Ishikawa (cell line): ENCODE measurements around the gene ACMSD.

Experiments used
- CEBPB ChIP-seq: IDR thresholded peaks from 2 replicates; pipeline ENCODE4 v1.6.1; 2012
- CREB1 ChIP-seq: IDR thresholded peaks from 2 replicates; pipeline ENCODE4 v1.6.1; 2012; ENCODE audit warnings: low read depth
- EGR1 ChIP-seq: IDR thresholded peaks from 2 replicates; pipeline ENCODE4 v1.6.1; 2012
- EP300 ChIP-seq: IDR thresholded peaks from 2 replicates; pipeline ENCODE4 v1.6.1; 2012; ENCODE audit warnings: borderline replicate concordance
- FOXM1 ChIP-seq: IDR thresholded peaks from 2 replicates; pipeline ENCODE4 v1.6.1; 2012; ENCODE audit warnings: low read depth, borderline replicate concordance
- MAX ChIP-seq: IDR thresholded peaks from 2 replicates; pipeline ENCODE4 v1.6.1; 2012
- NFIC ChIP-seq: IDR thresholded peaks from 2 replicates; pipeline ENCODE4 v1.6.1; 2012
- RAD21 ChIP-seq: IDR thresholded peaks from 2 replicates; pipeline ENCODE4 v1.6.1; 2012; ENCODE audit warnings: low read depth
- REST ChIP-seq: IDR thresholded peaks from 2 replicates; pipeline ENCODE4 v1.6.1; 2012; ENCODE audit warnings: low read depth, mild to moderate bottlenecking
- TAF1 ChIP-seq: IDR thresholded peaks from 2 replicates; pipeline ENCODE4 v1.6.1; 2012; ENCODE audit warnings: low read depth, mild to moderate bottlenecking
- TCF12 ChIP-seq: IDR thresholded peaks from 2 replicates; pipeline ENCODE4 v1.6.1; 2012; ENCODE audit warnings: low read depth
- TEAD4 ChIP-seq: IDR thresholded peaks from 2 replicates; pipeline ENCODE4 v1.6.1; 2012
- USF1 ChIP-seq: IDR thresholded peaks from 2 replicates; pipeline ENCODE4 v1.6.1; 2012
- YY1 ChIP-seq: IDR thresholded peaks from 2 replicates; pipeline ENCODE4 v1.6.1; 2012; ENCODE audit warnings: low read depth
- ZBTB7A ChIP-seq: IDR thresholded peaks from 2 replicates; pipeline ENCODE4 v1.6.1; 2012; ENCODE audit warnings: low read depth

Gene ACMSD

GRCh38 chr2:134924912-134925311, 86.5 kb downstream of the ACMSD start:
- no peak for TF ChIP-seq NFIC
- TF ChIP-seq EP300: no peak
- no peak for TF ChIP-seq MAX
- no peak for TF ChIP-seq TEAD4
- no peak for TF ChIP-seq TCF12

GRCh38 chr2:134926231-134926931, 88.0 kb downstream of the ACMSD start:
- TF ChIP-seq TAF1: no peak
- TF ChIP-seq YY1: no peak
- no peak for TF ChIP-seq MAX
- TF ChIP-seq RAD21: no peak
- TF ChIP-seq EP300: no peak
- no peak for TF ChIP-seq TEAD4
- no peak for TF ChIP-seq ZBTB7A
- no peak for TF ChIP-seq TCF12
- TF ChIP-seq CEBPB: no peak
- no peak for TF ChIP-seq USF1
- TF ChIP-seq EGR1: no peak
- TF ChIP-seq REST: no peak
- no peak for TF ChIP-seq CREB1
- TF ChIP-seq FOXM1: no peak
- no peak for TF ChIP-seq NFIC

- TF ChIP-seq MAX (no peak), EP300 (no peak), RAD21 (no peak), FOXM1 (no peak), EGR1 (no peak)
Measured at GRCh38 chr2:134927195-134927594, 88.8 kb downstream of the ACMSD start.

- TF ChIP-seq YY1: no peak
- no peak for TF ChIP-seq TCF12
- TF ChIP-seq EGR1: no peak
- no peak for TF ChIP-seq CREB1
- no peak for TF ChIP-seq EP300
- no peak for TF ChIP-seq REST
- TF ChIP-seq USF1: no peak
- no peak for TF ChIP-seq TAF1
- TF ChIP-seq FOXM1: no peak
- no peak for TF ChIP-seq NFIC
- no peak for TF ChIP-seq TEAD4
- no peak for TF ChIP-seq RAD21
- no peak for TF ChIP-seq MAX
- TF ChIP-seq ZBTB7A: no peak
- no peak for TF ChIP-seq CEBPB
Measured at GRCh38 chr2:134932864-134933526, 94.6 kb downstream of the ACMSD start.

- TF ChIP-seq ZBTB7A (no peak), YY1 (no peak), CREB1 (no peak)
Measured at GRCh38 chr2:134933732-134934131, 95.3 kb downstream of the ACMSD start.

- TF ChIP-seq MAX: no peak
- TF ChIP-seq TAF1: no peak
- no peak for TF ChIP-seq EGR1
- TF ChIP-seq REST: no peak
- no peak for TF ChIP-seq NFIC
- TF ChIP-seq CREB1: no peak
- no peak for TF ChIP-seq EP300
- no peak for TF ChIP-seq ZBTB7A
- TF ChIP-seq TEAD4: no peak
- no peak for TF ChIP-seq USF1
- TF ChIP-seq YY1: no peak
- TF ChIP-seq CEBPB: no peak
- TF ChIP-seq FOXM1: no peak
- TF ChIP-seq RAD21: no peak
- no peak for TF ChIP-seq TCF12
Measured at GRCh38 chr2:134934150-134934549, 95.7 kb downstream of the ACMSD start.
